HG03432 (cell line): ENCODE results near the gene EVI5.
"Not testable (repeated sequence)": the region's sequence is repeated elsewhere in the genome, so short reads cannot be mapped to it uniquely, and the experiment has no call there.

ENCODE experiments used
- ATAC-seq: cut with Tn5 transposase; IDR thresholded peaks from one replicate; pipeline ENCODE4 v1.9.1; 2021; ENCODE audit warnings: mild to moderate bottlenecking, moderate library complexity; ENCODE audit not compliant: unreplicated experiment

The EVI5 gene

DNA sequence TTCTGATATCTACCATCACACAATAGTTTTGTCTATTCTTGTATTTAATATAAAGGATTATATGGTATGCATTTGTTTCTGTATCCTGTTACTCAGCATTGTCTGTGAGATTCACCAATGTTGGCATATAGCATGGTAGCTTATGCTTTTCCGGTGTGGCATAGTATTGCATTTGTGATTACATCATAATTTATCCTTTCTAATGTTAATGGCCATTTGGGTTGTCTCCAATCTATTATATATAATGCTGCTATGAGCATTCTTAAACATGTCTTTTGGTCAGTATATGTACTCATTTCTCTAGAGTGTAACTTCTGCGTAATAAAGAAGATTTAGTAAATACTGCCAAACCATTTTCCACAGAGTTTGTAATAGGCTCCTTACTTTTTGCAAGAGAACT lies 257.2 kb downstream of the EVI5 start:
- no peak for ATAC-seq

DNA sequence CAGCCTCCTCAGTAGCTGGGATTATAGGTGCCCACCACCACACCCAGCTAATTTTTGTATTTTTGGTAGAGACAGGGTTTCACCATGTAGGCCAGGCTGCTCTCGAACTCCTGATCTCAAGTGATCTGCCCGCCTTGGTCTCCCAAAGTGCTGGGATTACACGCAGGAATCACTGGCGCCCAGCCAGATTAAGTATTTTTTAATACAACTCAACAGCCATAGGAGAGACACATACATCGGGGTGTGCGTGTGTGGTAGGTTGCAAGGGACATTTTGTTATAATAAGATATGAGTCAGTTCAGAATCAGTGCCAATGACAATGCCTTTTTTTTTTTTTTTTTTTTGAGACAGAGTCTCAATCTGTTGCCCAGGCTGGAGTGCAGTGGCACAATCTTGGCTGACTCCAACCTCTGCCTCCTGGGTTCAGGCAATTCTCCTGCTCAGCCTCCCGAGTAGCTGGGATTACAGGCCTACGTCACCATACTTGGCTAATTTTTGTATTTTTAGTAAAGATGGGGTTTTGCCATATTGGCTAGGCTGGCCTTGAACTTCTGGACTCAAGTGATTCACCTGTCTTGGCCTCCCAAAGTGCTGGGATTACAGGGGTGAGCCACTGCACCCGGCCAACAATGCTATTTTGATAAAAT lies 259.8 kb downstream of the EVI5 start:
- not testable (repeated sequence) for ATAC-seq

DNA sequence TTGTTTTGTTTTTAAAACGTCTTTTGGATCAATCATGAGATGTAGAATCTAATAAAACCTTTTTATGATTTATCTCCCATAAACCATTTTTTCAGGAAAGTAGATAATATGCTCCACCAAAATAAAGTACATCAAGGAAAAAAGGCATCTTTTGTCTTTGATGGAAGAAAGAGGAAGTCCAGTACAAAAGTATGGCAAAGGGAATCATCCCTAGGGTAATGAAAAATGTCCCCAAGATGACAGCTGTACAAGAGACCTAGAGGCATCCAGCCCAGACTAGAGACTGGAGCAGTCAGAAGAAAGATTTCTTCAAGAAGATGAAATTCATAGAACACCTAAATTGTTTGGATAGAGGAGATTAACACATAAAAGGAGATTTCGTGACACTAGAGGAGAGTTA lies 265.9 kb downstream of the EVI5 start:
- no peak for ATAC-seq

DNA sequence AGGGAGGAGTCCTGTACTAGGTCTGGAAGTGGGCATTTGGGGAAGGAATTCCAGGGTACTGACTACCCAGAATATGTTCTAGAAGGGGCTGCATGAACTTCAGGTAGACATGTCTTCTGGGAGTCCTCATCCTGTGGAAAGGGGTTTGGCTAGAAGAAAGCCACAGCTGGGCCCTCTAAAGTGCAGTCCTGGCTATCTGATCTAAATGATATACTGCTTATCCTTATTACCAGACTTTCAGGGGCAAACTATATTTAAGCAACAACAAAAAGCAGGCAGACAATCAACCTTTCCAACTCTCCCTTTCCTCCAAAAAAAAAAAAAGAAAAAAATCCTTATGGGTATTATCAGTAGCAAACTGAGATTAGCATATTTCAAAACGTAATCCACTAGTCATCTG lies 268.3 kb downstream of the EVI5 start:
- ATAC-seq = no peak

DNA sequence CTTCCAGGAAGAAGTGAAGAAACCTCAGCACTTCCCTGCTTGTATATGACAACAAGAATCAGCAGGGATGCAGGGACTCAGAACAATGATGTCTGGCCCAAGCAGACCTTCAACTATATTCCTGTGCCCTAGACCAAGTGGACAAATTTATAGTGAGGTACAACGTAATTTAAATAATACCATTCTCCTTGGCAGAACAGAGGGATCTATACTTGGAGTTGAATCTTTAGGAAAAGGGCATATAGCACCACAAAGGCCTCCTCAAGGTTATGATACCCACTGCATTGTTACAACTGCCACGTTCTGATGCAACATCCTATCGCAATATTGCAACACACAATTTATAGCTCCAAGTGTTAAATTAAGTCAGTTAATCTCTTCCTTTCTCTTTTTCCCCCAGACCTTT lies 269.1 kb downstream of the EVI5 start:
- no peak for ATAC-seq

DNA sequence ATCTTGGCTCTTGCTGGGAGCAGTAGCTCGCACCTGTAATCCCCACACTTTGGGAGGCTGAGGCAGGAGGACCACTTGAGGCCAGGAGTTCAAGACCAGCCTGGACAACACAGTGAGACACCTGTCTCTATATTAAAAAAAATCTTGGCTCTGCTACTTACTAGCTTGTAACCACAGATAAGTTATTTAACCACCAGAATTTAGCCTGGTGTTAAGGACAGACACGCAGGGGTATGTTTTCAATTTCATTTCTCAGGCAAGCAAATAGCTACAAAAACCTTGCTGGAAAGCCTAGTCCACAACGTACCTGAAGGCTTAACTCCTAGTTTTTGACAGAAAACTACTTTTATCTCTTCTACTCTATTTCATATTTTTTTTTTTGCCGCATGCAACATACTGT lies 273.4 kb downstream of the EVI5 start:
- peak; percentile 75 for ATAC-seq

DNA sequence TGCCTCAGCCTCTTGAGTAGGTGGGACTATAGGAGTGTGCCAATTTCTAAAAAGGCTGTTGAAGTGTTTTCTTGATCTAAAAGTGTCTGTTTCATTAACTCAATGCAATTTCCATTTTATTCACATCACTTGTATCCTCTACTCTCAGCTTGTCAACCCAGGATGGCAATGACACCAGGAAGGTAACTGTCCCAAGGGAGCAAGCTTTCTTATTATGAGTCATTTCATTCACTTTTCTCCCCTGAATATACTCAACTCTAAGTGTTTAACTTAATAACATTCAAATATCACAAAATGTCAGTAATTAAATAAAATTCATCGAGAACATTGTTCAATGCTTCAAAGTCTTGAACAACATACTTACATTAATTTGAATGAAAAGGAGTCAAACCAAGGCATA lies 275.3 kb downstream of the EVI5 start:
- no peak for ATAC-seq

DNA sequence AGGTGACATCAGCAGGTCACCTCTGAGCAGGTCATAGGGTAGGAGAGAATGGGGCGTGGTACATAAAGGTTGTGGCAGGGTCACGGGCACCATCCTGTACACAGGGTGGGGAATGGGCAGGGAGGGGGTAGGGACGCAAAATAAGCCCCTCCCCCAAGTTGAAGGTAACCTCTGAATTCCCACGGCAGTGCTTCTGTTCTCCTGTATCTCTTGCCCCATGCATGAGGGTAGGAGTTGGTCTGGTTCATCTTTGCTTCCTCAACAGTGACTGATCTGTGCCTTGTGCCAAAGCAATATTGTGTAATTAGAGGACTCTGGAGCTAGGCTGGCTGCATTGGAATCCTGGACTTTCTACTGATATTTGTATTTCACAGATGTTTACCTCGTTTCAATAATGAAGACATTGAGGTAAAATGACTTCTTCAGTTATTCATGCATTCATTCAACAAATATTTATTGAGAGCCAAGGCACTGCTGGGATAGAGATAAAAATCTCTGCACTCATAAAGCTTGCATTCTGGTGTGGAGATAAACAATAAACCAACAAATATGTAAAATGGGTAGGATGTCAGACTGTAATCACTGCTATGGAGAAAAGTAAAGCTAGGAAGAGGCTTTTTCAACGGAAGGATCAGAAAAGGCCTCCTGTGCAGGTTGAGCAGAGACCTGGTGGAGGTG lies 279.8 kb downstream of the EVI5 start:
- ATAC-seq = no peak

DNA sequence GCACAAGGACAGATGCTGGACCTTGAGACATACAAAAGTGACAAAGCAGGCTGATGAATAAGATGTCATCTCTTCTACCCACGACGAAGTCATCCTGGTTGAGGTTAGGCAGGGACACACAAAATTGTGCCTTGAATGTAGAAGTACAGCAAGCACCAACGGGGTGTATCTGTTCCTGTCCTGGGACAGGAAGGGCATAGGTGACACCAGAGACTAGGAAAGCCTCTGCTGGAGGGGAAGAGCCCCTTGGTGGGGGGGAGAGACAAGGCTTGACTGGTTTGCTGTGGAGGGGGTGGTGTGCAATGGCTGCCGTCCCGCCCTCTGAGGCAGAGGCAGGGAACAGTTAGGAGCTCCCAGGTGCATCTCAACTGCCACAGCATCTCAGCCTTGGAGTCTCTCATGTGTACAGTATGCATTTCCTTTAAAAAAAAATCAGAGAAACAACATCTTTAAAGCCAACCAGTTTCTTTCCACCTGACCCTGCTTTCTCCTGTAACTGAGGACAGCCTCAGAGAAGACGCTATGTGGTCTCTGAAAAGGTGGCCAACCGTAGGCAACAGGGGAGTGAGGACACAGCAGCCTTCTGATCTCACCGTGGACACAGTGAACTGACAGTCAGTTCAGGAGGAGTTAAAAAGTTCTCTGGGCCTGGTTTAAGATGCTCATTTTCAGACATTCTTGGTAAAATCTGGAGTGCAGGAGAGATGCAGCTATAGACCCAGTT lies 280.5 kb downstream of the EVI5 start:
- peak; percentile 33 for ATAC-seq

DNA sequence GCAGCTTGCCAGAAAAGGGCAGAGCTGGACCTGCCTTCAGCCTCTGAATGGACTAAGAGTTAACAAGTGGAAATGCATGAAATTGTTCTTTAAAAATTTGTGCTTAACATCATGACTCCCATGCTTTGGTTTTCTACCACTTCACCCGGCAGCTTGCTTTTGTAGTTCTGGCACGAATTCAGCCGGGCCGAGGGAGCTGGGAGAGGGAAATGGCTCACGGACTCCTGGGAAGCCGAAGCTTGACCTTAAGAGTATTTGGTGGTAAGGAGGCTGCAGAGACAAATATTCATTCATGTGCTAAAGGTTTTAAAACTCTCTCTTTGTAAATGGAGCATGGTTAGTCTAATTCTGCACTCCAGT lies 281.0 kb downstream of the EVI5 start:
- ATAC-seq = no peak

DNA sequence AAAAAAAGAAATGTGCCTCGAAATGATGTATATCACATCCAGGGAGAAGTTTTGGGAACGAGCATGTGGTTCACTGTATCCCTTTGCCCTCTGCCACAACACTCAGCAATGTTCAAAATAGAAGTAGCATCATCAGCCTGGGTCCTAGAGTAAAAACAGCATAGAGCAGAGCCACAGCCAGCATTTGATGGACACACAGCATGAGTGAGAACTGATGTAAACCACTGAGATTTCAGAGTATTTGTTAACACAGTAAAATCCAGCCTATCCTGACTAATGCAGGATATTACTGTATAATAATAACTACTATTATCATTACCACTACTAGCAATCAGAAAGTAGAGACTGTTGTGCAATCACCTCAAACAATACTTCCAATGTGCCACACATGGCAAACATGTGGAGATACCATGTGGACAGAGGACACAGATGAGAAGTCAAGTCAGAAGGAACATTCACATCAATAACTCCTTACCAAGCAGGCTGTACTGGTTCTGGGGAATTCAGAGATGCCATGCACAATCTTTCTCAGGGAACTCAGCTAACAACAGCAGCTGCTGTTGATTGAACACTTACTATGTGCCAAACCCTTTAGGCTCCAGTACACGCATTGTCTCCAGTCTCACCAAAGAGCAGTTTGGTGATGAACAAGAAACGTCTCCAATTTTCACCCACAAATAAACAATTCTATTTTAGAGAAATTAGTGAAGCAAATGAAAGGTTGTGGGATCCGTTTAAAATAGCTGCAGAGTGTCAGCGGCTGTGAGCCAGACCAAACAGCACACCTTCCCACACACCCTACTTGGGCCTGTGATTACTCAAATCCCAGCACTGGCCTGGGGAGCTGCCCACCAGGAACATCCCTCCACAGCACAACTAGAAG lies 281.6 kb downstream of the EVI5 start:
- ATAC-seq = peak; percentile 41

DNA sequence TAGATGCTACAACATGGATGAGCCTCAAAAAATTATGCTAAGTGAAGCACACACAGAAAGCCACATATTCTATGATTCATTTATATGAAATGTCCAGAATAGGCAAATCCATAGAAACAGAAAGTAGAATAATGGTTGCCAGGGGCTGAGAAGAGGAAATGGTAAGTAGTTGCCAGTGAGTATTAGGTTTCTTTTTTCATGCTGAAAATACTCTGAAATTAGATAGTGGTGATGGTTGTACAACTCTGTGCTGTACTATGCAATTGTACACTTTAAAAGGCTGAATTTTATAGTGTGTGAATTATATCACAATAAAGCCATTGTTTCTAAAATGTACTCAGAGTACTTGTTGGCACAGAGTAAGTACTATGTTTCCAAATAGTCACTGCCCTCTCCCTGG lies 282.7 kb downstream of the EVI5 start:
- ATAC-seq = peak; percentile 74

DNA sequence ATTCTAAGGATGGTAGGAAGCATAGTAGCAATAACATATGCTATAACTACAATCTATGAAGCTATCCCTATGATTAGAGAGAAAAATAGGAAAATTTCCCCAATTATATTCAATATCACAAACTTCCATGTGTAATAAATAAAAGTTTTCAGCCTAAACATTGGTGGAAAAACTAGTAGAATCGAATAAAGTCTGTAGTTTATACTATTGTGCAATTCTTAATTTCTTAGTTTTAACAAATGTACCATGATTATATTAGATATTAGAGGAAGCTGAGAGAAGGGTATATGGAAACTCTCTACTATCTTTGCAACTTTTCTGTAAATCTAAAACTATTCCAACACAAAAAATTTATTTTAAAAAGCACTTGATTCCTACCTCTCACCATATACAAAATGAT lies 284.4 kb downstream of the EVI5 start:
- no peak for ATAC-seq

DNA sequence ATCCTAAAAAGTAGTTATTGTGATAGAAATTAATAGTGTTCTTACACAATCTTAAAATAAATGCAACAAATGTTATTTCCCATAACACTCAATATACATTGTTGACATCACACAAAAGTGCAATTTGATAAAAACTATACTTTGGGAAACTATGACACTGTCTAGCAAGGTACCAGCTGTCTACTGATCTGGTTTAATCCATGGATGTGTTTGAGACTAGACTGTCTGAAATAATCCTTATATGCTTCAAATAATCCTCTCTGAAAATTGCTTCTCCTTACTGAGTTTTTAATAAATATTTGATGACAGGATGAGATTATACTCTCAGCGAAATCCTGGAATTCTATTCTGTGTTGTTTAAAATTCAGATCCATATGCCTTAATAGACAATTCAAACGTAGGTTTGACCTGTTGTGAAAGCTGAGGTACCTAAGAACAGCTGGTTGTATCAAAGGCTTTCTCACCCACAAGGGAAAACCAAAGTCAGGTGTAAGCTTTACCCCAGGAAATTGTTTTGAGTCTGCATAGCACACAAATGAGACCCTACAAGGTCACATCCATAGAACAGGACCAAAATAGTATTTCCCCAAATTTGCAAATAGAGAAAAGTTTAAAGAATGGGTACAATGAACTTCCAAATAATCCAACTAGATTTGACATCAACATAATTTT lies 289.4 kb downstream of the EVI5 start:
- no peak for ATAC-seq

DNA sequence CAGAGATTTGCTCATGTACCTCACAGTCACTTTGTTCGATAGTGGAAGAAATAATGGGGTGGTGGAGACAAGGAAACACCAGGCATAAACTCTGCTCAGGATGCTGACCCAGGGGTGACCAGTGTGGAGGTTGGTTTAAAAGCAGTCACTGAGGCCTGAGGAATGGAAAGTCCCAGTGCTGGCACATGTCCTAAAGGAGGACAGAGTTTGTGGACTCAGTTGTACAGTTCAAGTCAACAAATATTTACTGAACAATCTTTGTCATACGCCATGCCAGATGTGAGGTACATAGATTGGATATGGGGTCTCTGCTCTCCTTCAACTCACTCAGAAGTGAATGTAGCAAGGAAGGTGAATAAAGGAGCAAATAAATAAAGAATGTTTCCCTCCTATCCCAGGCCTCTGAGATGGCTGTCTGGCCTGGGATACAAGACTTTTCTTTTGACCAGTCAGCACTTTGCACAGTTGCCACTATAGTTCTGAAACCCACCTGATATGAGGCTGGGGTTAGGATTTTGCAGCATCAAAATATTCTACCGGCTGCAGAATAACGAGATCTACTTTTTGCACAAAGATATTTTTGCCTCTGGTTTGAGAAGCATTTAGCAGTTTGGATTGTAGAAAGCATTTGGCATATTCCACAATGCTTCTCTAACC lies 290.3 kb downstream of the EVI5 start:
- ATAC-seq = no peak

DNA sequence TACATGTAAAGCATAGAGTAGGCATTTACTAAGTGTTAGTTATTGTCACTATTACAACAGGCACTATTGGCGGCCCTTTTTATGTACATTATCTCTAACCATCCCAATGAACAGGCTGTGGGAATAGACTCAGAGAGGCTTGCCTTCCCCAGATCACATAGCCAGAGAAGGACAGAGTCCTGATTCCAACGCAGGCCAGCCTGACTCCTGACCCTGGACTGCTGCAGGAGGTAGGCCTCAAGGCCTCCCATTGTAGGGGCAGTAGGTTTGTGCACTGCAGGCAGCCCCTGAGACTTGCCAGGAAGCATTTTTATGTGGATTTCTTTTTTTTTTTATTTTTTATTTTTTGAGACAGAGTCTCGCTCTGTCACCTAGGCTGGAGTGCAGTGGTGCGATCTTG lies 291.8 kb downstream of the EVI5 start:
- no peak for ATAC-seq

DNA sequence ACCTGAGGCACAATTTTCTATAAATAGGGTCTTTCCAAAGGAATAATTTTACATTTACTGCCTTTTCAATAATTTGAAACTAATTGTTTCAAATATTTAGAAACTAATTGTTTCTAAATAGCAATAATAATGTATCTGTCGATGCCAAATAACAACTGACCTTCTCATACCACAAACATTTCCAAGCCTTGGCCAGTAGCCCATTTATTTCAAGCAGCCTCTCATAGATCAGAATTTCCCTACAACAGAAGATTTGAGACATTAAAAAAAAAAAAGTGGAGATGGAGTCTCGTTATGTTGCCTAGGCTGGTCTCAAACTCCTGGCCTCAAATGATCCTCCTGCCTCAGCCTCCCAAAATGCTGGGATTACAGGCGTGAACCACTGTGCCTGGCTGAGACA lies 296.1 kb downstream of the EVI5 start:
- ATAC-seq = no peak

DNA sequence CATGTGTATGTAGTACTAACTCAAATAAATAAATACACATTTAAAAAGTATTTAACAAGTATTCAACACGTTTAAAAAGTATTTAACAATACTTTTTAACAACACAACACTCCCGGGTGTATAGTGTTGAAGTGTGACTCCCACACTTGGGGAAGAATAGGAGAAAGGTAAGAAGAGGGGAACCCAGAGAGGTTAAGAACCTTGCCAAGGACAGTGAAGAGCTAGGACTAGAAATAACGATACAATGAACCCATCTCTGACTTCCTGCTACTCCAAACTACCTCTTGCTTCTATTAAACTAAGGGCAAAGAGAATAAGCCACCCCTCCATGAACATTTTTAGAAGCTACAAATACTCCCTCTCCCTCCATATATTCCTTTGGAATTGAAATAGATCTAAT lies 296.5 kb downstream of the EVI5 start:
- ATAC-seq = no peak

DNA sequence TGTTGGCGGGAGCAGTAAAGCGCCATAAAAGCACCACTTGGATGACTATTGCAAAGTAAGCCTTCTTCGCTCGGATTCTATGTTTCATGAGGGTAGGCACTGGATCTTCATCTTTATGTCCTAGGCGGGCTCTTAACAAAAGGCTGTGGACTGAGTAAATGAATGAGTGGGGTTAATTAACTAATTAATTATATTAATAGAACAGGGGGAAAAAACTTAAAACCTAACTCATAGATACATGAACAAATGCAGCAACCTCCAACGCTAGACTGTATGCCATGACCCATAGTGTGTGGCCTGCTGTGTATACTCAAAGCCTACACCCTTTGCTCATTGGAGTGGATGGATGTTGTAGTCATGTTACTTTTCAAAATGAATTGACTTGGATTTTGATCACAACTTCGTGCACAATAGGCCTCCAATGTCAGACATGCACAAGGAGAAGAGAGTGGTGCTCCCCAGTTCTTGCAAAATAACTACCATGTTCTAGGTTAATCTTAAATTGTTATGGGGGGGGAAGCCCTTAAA lies 297.8 kb downstream of the EVI5 start:
- no peak for ATAC-seq
